ENCODE data around the gene PTPRN2. TPM values are rescaled to one million over a fixed set of nuclear protein-coding genes. Genes with fewer than 3 reads are reported as not detected.

Gene PTPRN2
- total and polyA plus RNA-seq, 8 donors: 12.2 to 49.2 (median 31.8) TPM

DNA sequence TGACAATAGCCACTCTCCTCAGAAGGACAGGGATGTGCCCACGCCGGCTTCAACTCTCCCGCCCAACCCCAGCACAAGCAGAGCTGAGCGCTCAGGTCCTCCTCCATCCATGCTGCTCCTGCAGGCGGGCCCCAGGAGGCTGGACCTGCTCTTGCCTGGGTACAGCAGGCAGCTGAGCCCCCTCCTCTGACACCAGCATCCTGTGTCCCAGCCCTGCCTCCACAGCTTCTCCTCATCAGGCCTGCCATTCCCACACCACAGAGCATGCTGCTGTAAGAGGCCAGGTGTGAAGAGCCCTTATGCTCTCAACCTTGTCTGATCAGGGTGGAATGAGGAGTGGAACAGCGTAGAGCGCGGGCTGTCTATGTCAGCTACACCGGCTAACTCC, 302.2 kb downstream of the PTPRN2 start:
- ATAC-seq (peak in 1 of 4 donors; percentile 29), FAIRE-seq (no peak), DNase-seq (peak in 1 of 6 donors; percentile 30)
- H3K27me3 ChIP-seq: no peaks in the 10 kb centered on the region
- no peak overlapping the region for H3K4me3 ChIP-seq
- H3K9me3 ChIP-seq: no peaks in the 10 kb centered on the region
- no peaks in the 10 kb centered on the region for H3K36me3 ChIP-seq
- no peak overlapping the region for H3K27ac ChIP-seq
- intact Hi-C loops (cut with DNase I): no loop called here
- 93 to 94% methylated on average over 9 of the region's 9 CpGs for WGBS, 2 donors
- no peaks in the 10 kb centered on the region for H3K4me1 ChIP-seq
- TF ChIP-seq, protein P1, sequence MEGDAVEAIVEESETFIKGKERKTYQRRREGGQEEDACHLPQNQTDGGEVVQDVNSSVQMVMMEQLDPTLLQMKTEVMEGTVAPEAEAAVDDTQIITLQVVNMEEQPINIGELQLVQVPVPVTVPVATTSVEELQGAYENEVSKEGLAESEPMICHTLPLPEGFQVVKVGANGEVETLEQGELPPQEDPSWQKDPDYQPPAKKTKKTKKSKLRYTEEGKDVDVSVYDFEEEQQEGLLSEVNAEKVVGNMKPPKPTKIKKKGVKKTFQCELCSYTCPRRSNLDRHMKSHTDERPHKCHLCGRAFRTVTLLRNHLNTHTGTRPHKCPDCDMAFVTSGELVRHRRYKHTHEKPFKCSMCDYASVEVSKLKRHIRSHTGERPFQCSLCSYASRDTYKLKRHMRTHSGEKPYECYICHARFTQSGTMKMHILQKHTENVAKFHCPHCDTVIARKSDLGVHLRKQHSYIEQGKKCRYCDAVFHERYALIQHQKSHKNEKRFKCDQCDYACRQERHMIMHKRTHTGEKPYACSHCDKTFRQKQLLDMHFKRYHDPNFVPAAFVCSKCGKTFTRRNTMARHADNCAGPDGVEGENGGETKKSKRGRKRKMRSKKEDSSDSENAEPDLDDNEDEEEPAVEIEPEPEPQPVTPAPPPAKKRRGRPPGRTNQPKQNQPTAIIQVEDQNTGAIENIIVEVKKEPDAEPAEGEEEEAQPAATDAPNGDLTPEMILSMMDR (IDR thresholded peaks at IDR 0.05): no peak

DNA sequence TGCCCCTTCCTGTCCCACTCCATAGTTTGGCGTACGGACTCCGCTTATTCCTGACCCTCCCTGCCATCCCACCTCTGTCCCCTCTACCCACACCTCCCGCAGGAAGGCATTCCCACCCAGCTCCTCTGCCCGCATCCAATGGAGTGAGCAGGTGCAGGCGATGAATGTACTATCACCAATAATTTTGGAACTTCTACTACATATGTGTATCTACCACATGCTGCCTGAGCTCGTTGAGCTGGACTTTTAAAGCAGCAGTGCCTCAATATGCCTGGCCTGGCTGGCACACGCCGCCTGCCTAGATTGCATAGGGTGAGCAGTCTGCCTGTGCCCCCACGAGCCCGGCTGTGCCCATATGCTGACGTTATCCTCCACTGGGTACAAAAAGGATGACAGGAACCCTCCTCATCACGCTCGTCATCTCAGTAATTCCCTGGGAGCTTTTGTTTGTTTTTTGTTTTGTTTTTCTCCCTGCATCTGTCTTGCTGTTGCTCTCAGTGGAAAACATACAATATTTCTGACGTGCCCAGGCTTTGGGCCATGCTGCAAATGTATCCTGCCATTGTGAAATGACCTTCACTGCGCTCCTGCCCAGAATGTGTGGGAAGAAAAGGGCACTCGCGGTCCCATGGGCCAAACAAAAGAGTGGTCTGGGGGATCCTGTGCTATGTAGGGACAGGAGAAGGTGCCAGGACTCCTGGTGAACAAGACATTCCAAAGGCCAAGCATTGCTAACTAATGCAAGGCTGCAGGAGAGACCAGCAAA, 302.8 kb downstream of the PTPRN2 start:
- H3K9me3 ChIP-seq: no peaks in the 10 kb centered on the region
- no peaks in the 10 kb centered on the region for H3K36me3 ChIP-seq
- TF ChIP-seq, protein P1 (IDR thresholded peaks at IDR 0.05): no peak
- intact Hi-C loops (cut with DNase I): no loop called here
- no peak for ATAC-seq
- no peaks in the 10 kb centered on the region for H3K27me3 ChIP-seq
- H3K4me3 ChIP-seq: no peak overlapping the region
- H3K27ac ChIP-seq: no peak overlapping the region
- FAIRE-seq: no peak
- peak in 1 of 6 donors; percentile 23 for DNase-seq
- H3K4me1 ChIP-seq: no peaks in the 10 kb centered on the region
- 90 to 93% methylated on average over 18 of the region's 18 CpGs for WGBS, 2 donors

DNA sequence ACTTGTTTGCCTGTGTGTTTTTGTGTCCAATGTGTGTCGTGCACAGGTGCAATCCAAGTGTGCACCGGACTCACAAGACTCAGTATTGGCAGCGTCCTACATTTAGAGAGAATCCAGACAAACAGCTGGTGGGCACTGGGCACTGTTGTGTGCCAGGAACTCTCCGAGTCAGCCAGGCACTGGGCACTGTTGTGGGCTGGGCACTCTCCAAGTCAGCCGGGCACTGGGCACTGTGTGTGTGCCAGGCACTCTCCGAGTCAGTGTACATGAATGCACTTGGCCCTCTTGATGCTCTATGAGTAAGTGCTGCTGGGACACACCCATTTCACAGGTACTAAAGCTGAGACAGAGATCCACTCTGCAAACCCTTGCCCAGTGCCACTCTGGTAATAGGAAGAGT, 303.5 kb downstream of the PTPRN2 start:
- FAIRE-seq (no peak), DNase-seq (no peak), ATAC-seq (no peak)
- Histone ChIP-seq H3K27me3 (no peaks in the 10 kb centered on the region), H3K4me1 (no peaks in the 10 kb centered on the region), H3K4me3 (no peak overlapping the region), H3K36me3 (no peaks in the 10 kb centered on the region), H3K9me3 (no peaks in the 10 kb centered on the region), H3K27ac (no peak overlapping the region)
- WGBS, 2 donors: 89 to 94% methylated on average over 6 of the region's 6 CpGs
- TF ChIP-seq, protein P1 (IDR thresholded peaks at IDR 0.05): no peak
- intact Hi-C loops (cut with DNase I): no loop called here

DNA sequence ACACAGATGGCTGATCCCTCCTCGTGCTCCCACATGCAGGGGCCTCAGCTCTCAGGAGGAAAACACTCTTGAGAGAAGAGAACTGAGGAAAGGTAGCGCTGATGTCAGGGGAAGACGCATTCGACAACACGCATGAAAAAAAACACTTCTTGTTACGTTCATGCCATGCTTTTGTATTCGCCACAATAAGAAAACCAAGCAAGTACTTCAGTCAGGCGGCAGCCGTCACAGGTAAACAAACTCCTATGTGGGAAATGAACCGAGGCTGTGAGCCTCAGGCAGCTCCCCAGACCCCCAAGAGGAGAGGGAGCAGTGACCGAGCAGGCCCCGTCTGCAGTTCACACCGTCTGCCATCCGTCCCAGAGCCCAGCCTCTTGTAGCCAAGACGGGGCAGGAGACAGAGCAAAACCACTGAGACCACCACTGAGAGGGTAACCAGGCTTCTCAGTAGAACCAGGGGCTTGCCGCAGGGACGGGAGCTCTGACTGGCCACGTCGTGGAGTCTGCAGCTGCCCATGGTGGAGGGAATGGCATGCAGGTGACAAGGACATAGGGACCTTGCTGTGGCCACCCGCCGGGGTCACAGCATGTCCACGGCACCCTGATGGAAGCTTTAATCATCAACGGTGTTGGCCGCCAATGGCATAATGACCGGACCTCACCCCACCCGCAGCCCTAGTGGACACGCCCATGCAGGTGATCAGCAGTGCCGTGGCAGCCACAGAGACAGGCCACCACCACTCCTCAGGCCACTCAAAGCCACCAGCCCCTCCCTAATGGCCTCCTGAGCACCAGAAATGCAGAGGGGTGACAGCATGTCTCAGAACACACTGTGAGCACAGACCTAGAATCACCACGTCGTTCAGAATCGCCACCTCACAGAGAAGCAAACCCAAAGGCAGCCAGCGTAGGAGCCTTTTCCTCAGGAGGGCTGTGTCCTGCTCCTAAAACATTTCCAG, 304.3 kb downstream of the PTPRN2 start:
- FAIRE-seq: no peak
- TF ChIP-seq, protein P1 (IDR thresholded peaks at IDR 0.05): no peak
- no peak overlapping the region for H3K27ac ChIP-seq
- peak in 1 of 4 donors; percentile 21 for ATAC-seq
- 87 to 88% methylated on average over 32 of the region's 32 CpGs for WGBS, 2 donors
- intact Hi-C loops (cut with DNase I): no loop called here
- no peak overlapping the region for H3K4me3 ChIP-seq
- H3K9me3 ChIP-seq: no peaks in the 10 kb centered on the region
- DNase-seq: peak in 2 of 6 donors; percentile 3 to 48
- H3K4me1 ChIP-seq: no peaks in the 10 kb centered on the region
- H3K36me3 ChIP-seq: no peaks in the 10 kb centered on the region
- no peaks in the 10 kb centered on the region for H3K27me3 ChIP-seq
